Heart right ventricle (tissue), 16 donors: Measurements from ENCODE around the gene SCML2. TPM values are rescaled to one million over a fixed set of nuclear protein-coding genes. Genes with fewer than 3 reads are reported as not detected.

Experiments
- ATAC-seq, 8 donors: fragments of 200-7000 bp; cut with Tn5 transposase; one replicate each; pipeline ENCODE4 v1.9.1; 2020; ENCODE audit warnings: mild to moderate bottlenecking in 8 of 8, moderate library complexity in 8 of 8, moderate number of reproducible peaks in 1 of 8
- DNase-seq, 2 donors: peaks; one replicate each; pipeline ENCODE4 v3.0.0-alpha.2; 2020
- H3K27ac ChIP-seq, 10 donors: fragments of 200-600 bp; sonication (generic) in 2 of 10; one replicate each; pipeline versions ENCODE4 v1.5.0 to v1.8.0; 2020 to 2022; ENCODE audit warnings: mild to moderate bottlenecking in 3 of 10
- H3K27me3 ChIP-seq, 7 donors: fragments of 200-600 bp; one replicate each; pipeline ENCODE4 v1.8.0; 2021 to 2022; ENCODE audit warnings: mild to moderate bottlenecking in 2 of 7
- H3K36me3 ChIP-seq, 9 donors: fragments of 200-600 bp; sonication (generic) in 1 of 9; one replicate each; pipeline versions ENCODE4 v1.5.0 to v1.8.0; 2020 to 2022; ENCODE audit warnings: mild to moderate bottlenecking in 2 of 9
- H3K4me1 ChIP-seq, 9 donors: fragments of 200-600 bp; sonication (generic) in 1 of 9; one replicate each; pipeline versions ENCODE4 v1.5.0 to v1.8.0; 2020 to 2022; ENCODE audit warnings: mild to moderate bottlenecking in 4 of 9
- H3K4me3 ChIP-seq, 10 donors: fragments of 200-600 bp; sonication (generic) in 2 of 10; one replicate each; pipeline versions ENCODE4 v1.5.0 to v1.8.0; 2020 to 2022; ENCODE audit warnings: mild to moderate bottlenecking in 7 of 10, moderate library complexity in 2 of 10
- H3K9me3 ChIP-seq, 11 donors: fragments of 200-600 bp in 10 of 11; sonication (generic) in 2 of 11; one replicate each; pipeline versions ENCODE4 v1.5.0 to v1.8.0; 2013 to 2022; ENCODE audit warnings: mild to moderate bottlenecking in 2 of 11, control low read depth in 1 of 11, moderate library complexity in 1 of 11
- CTCF ChIP-seq, 9 donors: fragments of 200-600 bp; sonication (generic) in 2 of 9; IDR thresholded peaks; one replicate each; pipeline versions ENCODE4 v1.5.0 to v1.8.0; 2021 to 2022; ENCODE audit warnings: antibody characterized with exemption in 9 of 9, mild to moderate bottlenecking in 5 of 9, moderate library complexity in 1 of 9
- WGBS, 2 donors: extraction: QIAGEN DNeasy Blood & Tissue Kit; methylation state at CpG; one replicate each; pipeline ENCODE4 v1.1.7; 2013; ENCODE audit warnings: inconsistent platforms in 1 of 2; 5-methylcytosine and 5-hydroxymethylcytosine counted together
- intact Hi-C, 10 donors: fragments of 100-400 bp; cut with DNase I; formaldehyde crosslinking; loops; one replicate each; pipeline versions ENCODE4 v1.11.1 to v1.14.2; 2022
- polyA plus RNA-seq, 2 donors: library from polyadenylated mRNA; stranded (reverse); fragments of 200-250 nt; gene quantifications; one replicate each; pipeline ENCODE4 v1.2.3, GENCODE V29; 2013
- total RNA-seq, 10 donors: library from RNA; stranded (reverse); fragmentation: NEBNext Ultra II Directional in 3 of 10; extraction: Animal tissue kit (Norgen Biotek cat#: 25700) in 3 of 10; gene quantifications; one replicate each; pipeline versions ENCODE4 v1.2.1 to v1.2.4, GENCODE V29; 2021 to 2023
- donor health status: Arrhythmogenic right ventricular cardiomyopathy.
- donor health status: ischemic (EF 13 %, LVEDD 7.1; RV severe dilation, severe dysfunction).
- donor health status: healthy with polysubstance abuse.
- donor health status: DM: no; HTN: yes; CAD: no.
- donor health status: DM: no; HTN: no; CAD: no.
- donor health status: ischemic (EF 25% LVEDD 6.9; RV normal size, moderate dysfunction).
- donor health status: ischemic (EF 25% LVEDD 5.7; RV mildly dilated, moderate dysfunction).
- donor health status: healthy.
- donor health status: DM: yes; HTN: yes; CAD: no.
- donor health status: Ischemic cardiomyopathy.
- donor health status: ischemic (EF 35%, LVEDD 5.7; RV mildly dilated, moderate dysfunction).
- donor health status: nonischemic (EF 11% LVEDD 7.7; RV severe dilation, severe dysfunction).
- donor health status: DM: yes; HTN: yes; CAD: no.
- donor health status: PGD.
- donor health status: ischemic (EF 29% LVEDD 5.4; RV normal size, mild dysfunction).
- donor health status: nonischemic (EF 23%, LVEDD 6.1; RV moderate dilation, normal function).

SCML2 gene
- total and polyA plus RNA-seq, 12 donors = 0.62 to 1.6 (median 0.91) TPM

GRCh38 chrX:18272222-18272621 is 82.3 kb downstream of the SCML2 start:
- Histone ChIP-seq H3K36me3 (no peaks in the 10 kb centered on the region), H3K4me1 (no peaks in the 10 kb centered on the region), H3K27me3 (no peaks in the 10 kb centered on the region), H3K9me3 (peaks cover 0 to 6% (median 0%) of the 10 kb centered on the region in 11 donors), H3K4me3 (no peak overlapping the region), H3K27ac (no peak overlapping the region)
- TF ChIP-seq CTCF (IDR thresholded peaks at IDR 0.05) = no peak
- 93 to 97% methylated on average over 1 of the region's 1 CpG for WGBS, 2 donors
- DNase-seq (no peak), ATAC-seq (no peak)
- intact Hi-C loops = no loop called here

- no peak for TF ChIP-seq CTCF (IDR thresholded peaks at IDR 0.05)
- no peaks in the 10 kb centered on the region for H3K4me1 ChIP-seq
- ATAC-seq (no peak), DNase-seq (no peak)
- no peaks in the 10 kb centered on the region for H3K27me3 ChIP-seq
- intact Hi-C loops = no loop called here
- H3K27ac ChIP-seq = no peak overlapping the region
- H3K9me3 ChIP-seq = peaks cover 0 to 6% (median 0%) of the 10 kb centered on the region in 11 donors
- WGBS, 2 donors = 82 to 84% methylated on average over 1 of the region's 1 CpG
- no peaks in the 10 kb centered on the region for H3K36me3 ChIP-seq
- no peak overlapping the region for H3K4me3 ChIP-seq
These were observed 82.8 kb downstream of the SCML2 start for GRCh38 chrX:18271725-18272124.

GRCh38 chrX:18271309-18271708 is 83.2 kb downstream of the SCML2 start:
- 90 to 97% methylated on average over 2 of the region's 2 CpGs for WGBS, 2 donors
- DNase-seq (no peak), ATAC-seq (no peak)
- Histone ChIP-seq H3K27ac (no peak overlapping the region), H3K4me1 (no peaks in the 10 kb centered on the region), H3K27me3 (peaks cover 0 to 2% (median 0%) of the 10 kb centered on the region in 7 donors), H3K9me3 (peaks cover 0 to 6% (median 0%) of the 10 kb centered on the region in 11 donors), H3K4me3 (no peak overlapping the region), H3K36me3 (no peaks in the 10 kb centered on the region)
- TF ChIP-seq CTCF (IDR thresholded peaks at IDR 0.05) = no peak
- intact Hi-C loops = no loop called here

- no peak overlapping the region for H3K27ac ChIP-seq
- TF ChIP-seq CTCF (IDR thresholded peaks at IDR 0.05) = no peak
- WGBS, 2 donors = 97 to 100% methylated on average over 1 of the region's 1 CpG
- no peak for DNase-seq
- H3K4me3 ChIP-seq = no peak overlapping the region
- H3K9me3 ChIP-seq = no peaks in the 10 kb centered on the region
- intact Hi-C loops = no loop called here
- H3K36me3 ChIP-seq = no peaks in the 10 kb centered on the region
- no peaks in the 10 kb centered on the region for H3K4me1 ChIP-seq
- no peaks in the 10 kb centered on the region for H3K27me3 ChIP-seq
- no peak for ATAC-seq
These were observed 99.4 kb downstream of the SCML2 start for GRCh38 chrX:18255059-18255458.
